Natural killer cell (primary cell): Measurements from ENCODE around the gene EIF5AL1. TPM values are rescaled to one million over a fixed set of nuclear protein-coding genes. Genes with fewer than 3 reads are reported as not detected.

Source experiments
- ATAC-seq, 3 donors: fragments of 150-1000 bp in 2 of 3; fragments of 200-7000 bp in 1 of 3; cut with Tn5 transposase; 1 replicate in 1 of 3; 2 replicates in 2 of 3; pipeline ENCODE4 v1.10.0; 2021; ENCODE audit warnings: mild to moderate bottlenecking in 2 of 3, moderate library complexity in 2 of 3
- DNase-seq, 2 donors: peaks; one replicate each; pipeline versions ENCODE4 v3.0.0 to v3.0.0-alpha.2; 2013 to 2021; ENCODE audit warnings: mixed read lengths in 1 of 2
- H3K27ac ChIP-seq: one replicate; pipeline ENCODE4 v1.5.1; 2013; ENCODE audit warnings: mild to moderate bottlenecking, low read length
- H3K27me3 ChIP-seq: one replicate; pipeline ENCODE4 v1.6.1; 2013; ENCODE audit warnings: low read length; ENCODE audit not compliant: control insufficient read depth, insufficient read depth
- H3K36me3 ChIP-seq: one replicate; pipeline ENCODE4 v1.6.1; 2013; ENCODE audit warnings: low read length; ENCODE audit not compliant: control insufficient read depth, insufficient read depth
- H3K4me1 ChIP-seq: one replicate; pipeline ENCODE4 v1.6.1; 2013; ENCODE audit warnings: low read length; ENCODE audit not compliant: control insufficient read depth, insufficient read depth
- H3K4me3 ChIP-seq: one replicate; pipeline ENCODE4 v1.5.1; 2013; ENCODE audit warnings: low read length
- H3K9me3 ChIP-seq: one replicate; pipeline ENCODE4 v1.6.1; 2013; ENCODE audit warnings: low read length; ENCODE audit not compliant: control insufficient read depth, insufficient read depth
- H3K27ac Mint-ChIP-seq, 2 donors: one replicate each; pipeline ENCODE4 v1.8.0; 2022; ENCODE audit warnings: mild to moderate bottlenecking in 2 of 2, mixed read lengths in 2 of 2, moderate library complexity in 1 of 2
- H3K27me3 Mint-ChIP-seq, 2 donors: one replicate each; pipeline ENCODE4 v1.8.0; 2022; ENCODE audit warnings: low read depth in 2 of 2, mixed read lengths in 2 of 2
- H3K36me3 Mint-ChIP-seq: one replicate; pipeline ENCODE4 v1.8.0; 2022; ENCODE audit warnings: mixed read lengths
- H3K4me1 Mint-ChIP-seq, 2 donors: one replicate each; pipeline ENCODE4 v1.8.0; 2022; ENCODE audit warnings: mixed read lengths in 2 of 2
- H3K4me3 Mint-ChIP-seq: one replicate; pipeline ENCODE4 v1.8.0; 2022; ENCODE audit warnings: mild to moderate bottlenecking, moderate library complexity, mixed read lengths
- H3K9me3 Mint-ChIP-seq, 2 donors: one replicate each; pipeline ENCODE4 v1.8.0; 2022; ENCODE audit warnings: mixed read lengths in 2 of 2
- CTCF ChIP-seq: fragments of 200-600 bp; IDR thresholded peaks from one replicate; pipeline ENCODE4 v1.8.0; 2022; ENCODE audit warnings: antibody characterized with exemption
- WGBS: methylation state at CpG from one replicate; pipeline ENCODE4 v1.1.7; 2013; ENCODE audit warnings: missing lambda C conversion rate; ENCODE audit not compliant: insufficient coverage; 5-methylcytosine and 5-hydroxymethylcytosine counted together
- intact Hi-C: fragments of 100-400 bp; cut with micrococcal nuclease; formaldehyde crosslinking; loops from one replicate; pipeline ENCODE4 v1.14.2; 2022
- total RNA-seq, 4 donors: library from RNA; stranded (reverse); fragments of 120-200 nt in 1 of 4; gene quantifications; one replicate each; pipeline versions ENCODE4 v1.2.3 to v1.2.4, GENCODE V29; 2013 to 2022

EIF5AL1 gene
- total RNA-seq, 3 donors from 2014 or later (not counting 1 experiment from before 2014, with no cell fraction given) = 0.13 to 2.0 (median 0.14) TPM

GRCh38 chr10:79490400-79491142 is 21.8 kb upstream of the EIF5AL1 start:
- no peak overlapping the region for H3K27ac Mint-ChIP-seq
- no peak for TF ChIP-seq CTCF

GRCh38 chr10:79491143-79491835 is 21.0 kb upstream of the EIF5AL1 start:
- Histone ChIP-seq H3K4me1 (no peaks in the 10 kb centered on the region), H3K9me3 (no peaks in the 10 kb centered on the region), H3K36me3 (no peaks in the 10 kb centered on the region), H3K4me3 (no peak overlapping the region), H3K27me3 (no peaks in the 10 kb centered on the region), H3K27ac (no peak overlapping the region)
- ATAC-seq (no peak), DNase-seq (no peak)
- Mint-ChIP-seq H3K4me3 (no peak overlapping the region), H3K27me3 (peaks cover 0 to 4% of the 10 kb centered on the region in 2 donors), H3K36me3 (no peaks in the 10 kb centered on the region), H3K27ac (no peak overlapping the region), H3K4me1 (peaks cover 0 to 6% of the 10 kb centered on the region in 2 donors), H3K9me3 (no peaks in the 10 kb centered on the region)
- intact Hi-C loops = no loop called here
- TF ChIP-seq CTCF = no peak
- 85% methylated on average over 6 of the region's 6 CpGs for WGBS

More at GRCh38 chr10:79490400-79491142, 21.8 kb upstream of the EIF5AL1 start:
- Mint-ChIP-seq H3K4me3 (no peak overlapping the region), H3K4me1 (peaks cover 0 to 6% of the 10 kb centered on the region in 2 donors), H3K36me3 (no peaks in the 10 kb centered on the region), H3K9me3 (no peaks in the 10 kb centered on the region), H3K27me3 (peaks cover 0 to 4% of the 10 kb centered on the region in 2 donors)
- DNase-seq (no peak), ATAC-seq (no peak)
- no peaks in the 10 kb centered on the region for H3K36me3 ChIP-seq
- intact Hi-C loops = no loop called here
- no peak overlapping the region for H3K4me3 ChIP-seq
- H3K4me1 ChIP-seq = no peaks in the 10 kb centered on the region
- 81% methylated on average over 9 of the region's 9 CpGs for WGBS
- H3K27me3 ChIP-seq = no peaks in the 10 kb centered on the region
- no peaks in the 10 kb centered on the region for H3K9me3 ChIP-seq
- no peak overlapping the region for H3K27ac ChIP-seq

DNA sequence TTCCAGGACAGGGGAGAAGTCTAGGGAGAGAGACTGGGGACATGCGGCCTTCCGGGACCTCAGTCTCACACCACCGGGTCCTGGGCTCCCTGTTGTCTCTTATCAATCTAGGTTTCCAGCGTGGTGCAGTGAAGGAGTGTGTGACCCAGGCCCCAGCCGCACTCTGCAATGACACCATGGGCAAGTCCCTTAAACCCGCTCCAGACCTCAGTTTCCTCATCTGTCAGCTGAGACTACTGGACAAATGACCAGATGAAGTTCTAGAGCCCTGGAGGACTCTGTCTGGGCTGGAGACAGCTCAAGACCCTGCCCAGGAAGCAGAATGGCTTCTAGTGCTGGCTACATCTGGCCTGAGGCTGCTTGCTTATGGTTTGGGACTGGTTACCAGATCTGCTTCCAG is 20.1 kb upstream of the EIF5AL1 start:
- no peaks in the 10 kb centered on the region for H3K4me1 ChIP-seq
- no peaks in the 10 kb centered on the region for H3K27me3 ChIP-seq
- ATAC-seq (no peak), DNase-seq (no peak)
- 98% methylated on average over 6 of the region's 6 CpGs for WGBS
- no peak overlapping the region for H3K4me3 ChIP-seq
- no peak for TF ChIP-seq CTCF
- H3K27ac ChIP-seq = no peak overlapping the region
- peaks cover 4 to 5% of the 10 kb centered on the region in 2 donors for H3K27me3 Mint-ChIP-seq
- no peaks in the 10 kb centered on the region for H3K36me3 Mint-ChIP-seq
- peaks cover 0 to 6% of the 10 kb centered on the region in 2 donors for H3K4me1 Mint-ChIP-seq
- no peaks in the 10 kb centered on the region for H3K36me3 ChIP-seq
- H3K4me3 Mint-ChIP-seq = no peak overlapping the region
- no peak overlapping the region for H3K27ac Mint-ChIP-seq
- no peaks in the 10 kb centered on the region for H3K9me3 ChIP-seq
- intact Hi-C loops = no loop called here
- no peaks in the 10 kb centered on the region for H3K9me3 Mint-ChIP-seq
